Measurements from ENCODE around the gene CDH12.
A peak's percentile ranks its signal among the peaks of the same experiment; 100 is the strongest.
"Not testable (repeated sequence)": the region's sequence is repeated elsewhere in the genome, so short reads cannot be mapped to it uniquely, and the experiment has no call there.

Gene CDH12

DNA sequence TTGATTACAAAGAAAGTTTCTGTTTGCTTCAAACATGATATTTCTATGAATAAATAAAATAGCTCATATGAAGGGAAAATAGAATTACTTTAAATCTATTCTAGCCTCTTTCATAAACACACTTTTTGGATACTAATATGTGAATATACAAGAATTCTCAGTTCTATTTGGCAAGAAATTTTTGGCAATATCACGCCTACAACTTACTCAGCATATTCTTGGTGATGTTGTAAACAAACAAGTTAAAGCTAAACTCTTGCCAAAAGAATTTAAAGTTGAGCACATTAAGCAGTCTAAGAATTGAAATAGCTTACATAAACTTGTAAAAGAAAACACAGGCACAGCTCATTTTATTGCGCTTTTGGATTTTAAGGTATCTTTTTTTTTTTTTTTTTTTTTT lies 209.8 kb downstream of the CDH12 start:
- DNase-seq, result no peak

- no peak for DNase-seq
Observed at GRCh38 chr5:22631683-22632082, 221.5 kb downstream of the CDH12 start.

DNA sequence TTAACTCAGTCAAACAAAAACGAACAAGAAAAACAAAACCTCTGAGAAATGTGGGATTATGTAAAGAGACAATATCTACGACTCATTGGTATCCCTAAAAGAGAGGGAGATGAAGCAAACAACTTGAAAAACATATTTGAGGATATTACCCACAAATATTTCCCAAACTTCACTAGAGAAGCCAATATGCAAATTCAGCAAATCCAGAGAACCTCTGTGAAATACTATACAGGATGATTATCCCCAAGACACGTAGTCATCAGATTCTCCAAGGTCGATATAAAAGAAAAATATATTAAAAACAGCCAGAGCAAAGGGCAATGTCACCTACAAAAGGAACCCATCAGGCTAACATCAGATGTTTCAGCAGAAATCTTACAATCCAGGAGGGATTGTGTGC lies 226.1 kb downstream of the CDH12 start:
- DNase-seq, result no peak

DNA sequence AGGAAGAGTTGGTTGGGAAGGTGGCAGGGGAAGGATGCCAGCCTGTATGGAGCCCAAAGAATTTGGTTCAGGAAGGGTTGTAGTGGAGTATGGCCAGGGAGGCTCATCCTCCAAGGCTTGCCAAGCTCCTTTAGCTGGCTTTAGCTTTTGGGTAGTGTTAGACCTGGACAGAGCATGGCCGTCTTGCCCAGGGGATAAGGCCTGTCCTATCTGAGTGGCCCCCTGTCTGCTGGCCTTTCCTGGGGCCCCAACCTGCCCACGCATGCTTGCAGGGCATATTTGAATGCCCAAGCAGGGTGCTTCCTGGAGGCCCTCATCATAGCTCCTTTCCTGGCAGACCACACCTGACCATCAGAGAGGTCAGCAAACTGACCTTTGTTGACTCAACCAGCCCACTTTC lies 227.7 kb downstream of the CDH12 start:
- DNase-seq, result no peak

GRCh38 chr5:22621084-22621483 lies 232.1 kb downstream of the CDH12 start:
- no peak for DNase-seq

DNA sequence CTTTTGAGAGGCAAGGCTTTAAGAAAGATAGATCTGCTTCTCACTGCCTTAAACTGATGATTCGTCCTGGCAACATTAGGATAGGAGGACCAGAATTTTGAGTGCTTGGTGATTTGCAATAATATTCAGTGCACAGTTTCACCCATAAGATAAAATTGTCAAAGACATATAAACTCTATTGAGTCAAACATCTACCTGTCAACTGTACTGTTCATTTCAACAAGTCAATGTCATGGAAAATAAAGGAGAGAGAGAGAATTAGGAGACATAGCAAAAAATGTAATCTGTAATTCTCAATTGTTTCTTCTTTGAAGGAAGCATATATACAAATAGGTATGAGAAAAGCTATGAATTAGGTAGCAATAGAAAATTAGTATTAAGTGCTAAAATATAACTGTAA lies 237.2 kb downstream of the CDH12 start:
- no peak for DNase-seq

- DNase-seq, result no peak
Observed at GRCh38 chr5:22614486-22615094, 238.6 kb downstream of the CDH12 start.

GRCh38 chr5:22612928-22613327 lies 240.2 kb downstream of the CDH12 start:
- DNase-seq, result no peak

- no peak for DNase-seq
Observed at GRCh38 chr5:22611327-22611726, 241.8 kb downstream of the CDH12 start.

DNA sequence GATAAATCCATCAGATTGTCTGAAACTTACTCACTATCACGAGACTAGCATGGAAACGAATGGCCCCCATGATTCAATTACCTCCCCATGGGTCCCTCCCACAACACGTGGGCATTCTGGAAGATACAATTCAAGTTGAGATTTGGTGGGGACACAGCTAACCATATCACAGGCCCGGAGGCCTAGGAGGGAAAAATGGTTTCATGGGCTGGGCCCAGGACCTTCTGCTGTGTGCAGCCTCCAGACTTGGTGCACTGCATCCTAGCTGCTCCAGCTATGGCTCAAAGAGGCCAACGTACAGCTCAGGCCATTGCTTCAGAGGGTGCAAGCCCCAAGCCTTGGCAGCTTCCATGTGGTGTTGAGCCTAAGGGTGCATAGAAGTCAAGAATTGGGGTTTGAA lies 245.6 kb downstream of the CDH12 start:
- DNase-seq, result not testable (repeated sequence)

DNA sequence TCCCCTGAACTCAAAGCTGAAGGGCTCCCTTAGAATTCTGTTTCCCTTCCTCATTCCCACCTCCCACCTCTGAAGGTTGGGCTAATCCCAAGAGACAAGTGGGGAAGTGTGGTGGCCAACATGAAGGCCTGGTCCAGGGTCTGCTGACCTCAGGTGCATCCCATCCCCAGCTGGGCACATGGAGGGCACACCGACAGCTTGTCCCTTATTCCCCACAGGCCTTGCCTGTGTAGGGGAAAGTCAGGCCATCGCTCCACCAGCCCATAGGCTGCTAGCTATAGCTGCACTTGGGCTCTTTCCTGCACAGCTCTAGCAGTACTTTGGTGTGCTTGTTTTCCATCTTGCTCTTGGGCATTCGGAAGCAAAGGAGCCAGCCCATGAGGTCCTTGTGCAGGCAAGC lies 247.7 kb downstream of the CDH12 start:
- no peak for DNase-seq

- DNase-seq, result no peak
Observed at GRCh38 chr5:22604711-22605110, 248.4 kb downstream of the CDH12 start.

- no peak for DNase-seq
Observed at GRCh38 chr5:22598796-22599195, 254.3 kb downstream of the CDH12 start.

- no peak for DNase-seq
Observed at GRCh38 chr5:22596404-22596970, 256.7 kb downstream of the CDH12 start.

DNA sequence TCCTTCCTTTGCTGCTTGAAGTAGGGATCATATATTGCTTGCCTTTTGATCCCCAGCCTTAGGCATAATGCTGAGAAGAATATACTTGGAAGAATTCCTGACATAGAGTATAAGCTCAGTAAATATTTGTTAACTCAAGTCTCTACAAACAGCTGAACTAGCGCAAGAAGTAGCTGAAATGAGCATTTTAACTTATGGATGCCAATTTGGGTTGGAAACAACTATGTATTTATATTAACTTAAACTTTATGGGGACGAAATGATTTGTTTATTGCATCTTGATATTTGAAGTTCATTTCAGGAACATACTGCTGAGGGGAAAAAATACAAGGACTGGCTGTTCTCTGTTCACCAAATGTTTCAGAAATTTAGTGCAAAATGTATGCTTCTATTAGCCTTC lies 258.7 kb downstream of the CDH12 start:
- no peak for DNase-seq

DNA sequence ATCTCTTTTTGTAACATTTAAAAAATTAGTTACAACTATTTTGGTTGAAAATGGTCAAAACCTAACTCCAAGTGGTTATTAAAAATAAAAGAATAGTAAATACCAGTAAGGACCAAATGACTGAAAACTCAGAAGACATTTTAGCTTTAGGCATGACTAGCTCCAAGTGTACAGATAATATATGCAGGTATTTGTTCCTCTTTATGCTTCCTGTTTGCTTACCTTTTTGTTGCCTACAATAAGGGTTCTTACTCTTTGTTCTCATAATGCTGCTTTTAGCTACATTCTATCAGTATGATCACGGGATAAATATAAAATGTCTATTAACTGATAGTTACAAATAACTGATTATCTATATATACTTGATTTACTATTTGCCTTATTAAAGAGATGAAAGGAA lies 259.6 kb downstream of the CDH12 start:
- no peak for DNase-seq

DNA sequence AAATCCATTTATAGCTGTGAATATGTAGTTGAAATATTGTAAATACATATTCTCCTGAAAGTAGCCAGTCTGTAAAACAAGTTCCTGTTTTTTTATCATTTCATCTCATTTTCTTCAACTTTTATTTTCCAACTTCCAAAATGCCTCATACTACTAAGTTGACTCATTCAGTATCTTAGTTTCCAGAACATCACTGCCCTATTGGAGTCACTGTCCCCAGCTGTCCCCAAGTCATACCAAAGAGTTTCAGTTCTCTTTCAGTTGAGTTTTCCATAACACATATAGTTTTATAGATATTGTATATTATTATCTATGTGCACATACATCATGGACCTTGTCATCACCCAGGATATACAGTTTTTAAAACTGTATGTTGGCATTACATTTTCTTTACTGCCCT lies 261.7 kb downstream of the CDH12 start:
- no peak for DNase-seq

DNA sequence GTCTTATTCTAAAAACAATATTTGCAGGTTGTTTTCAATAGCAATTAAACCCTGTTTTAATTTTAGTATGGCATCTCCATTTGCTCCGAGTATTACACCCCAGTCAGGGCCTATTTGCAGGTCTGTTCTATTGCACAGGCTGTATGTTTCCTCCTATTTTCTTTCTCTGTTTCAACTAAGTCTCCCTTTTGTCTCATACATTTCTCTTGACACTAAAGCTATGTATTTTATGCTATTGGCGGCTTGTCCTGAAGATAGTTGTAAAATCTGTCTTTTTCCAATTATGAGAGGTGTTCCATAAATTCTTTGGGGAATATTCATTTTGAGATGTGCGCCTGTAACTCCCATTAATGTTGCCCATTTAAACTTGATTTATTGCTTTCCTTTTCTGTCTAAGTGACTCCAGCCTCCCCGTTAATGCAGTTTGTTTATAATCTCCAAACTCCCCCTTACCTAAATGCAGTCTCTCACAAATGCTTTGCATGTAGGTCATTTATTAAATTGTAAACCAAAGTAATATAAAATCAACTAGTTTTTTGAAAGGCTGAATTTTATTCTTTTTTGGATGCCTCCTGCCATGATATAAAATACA lies 262.4 kb downstream of the CDH12 start:
- no peak for DNase-seq

DNA sequence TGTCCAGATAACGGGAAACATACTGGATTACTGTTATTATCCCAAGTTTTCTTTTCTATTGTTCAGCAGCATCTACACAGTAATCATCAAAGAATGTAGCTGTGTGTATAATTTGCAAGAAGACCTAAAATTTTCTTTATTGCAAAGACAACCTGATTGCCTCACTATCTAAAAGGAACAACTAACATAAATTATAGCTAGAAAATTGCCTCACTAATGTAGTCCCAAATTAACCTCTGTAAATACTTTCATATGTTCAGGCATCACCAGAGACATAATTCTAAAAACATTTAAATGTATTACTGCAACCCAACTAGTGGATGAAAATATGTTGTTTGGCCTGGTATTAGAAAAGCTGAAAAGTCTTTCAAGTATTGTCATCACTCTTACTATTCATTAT lies 275.4 kb downstream of the CDH12 start:
- DNase-seq, result peak in 1 of 2 experiments; percentile 14

DNA sequence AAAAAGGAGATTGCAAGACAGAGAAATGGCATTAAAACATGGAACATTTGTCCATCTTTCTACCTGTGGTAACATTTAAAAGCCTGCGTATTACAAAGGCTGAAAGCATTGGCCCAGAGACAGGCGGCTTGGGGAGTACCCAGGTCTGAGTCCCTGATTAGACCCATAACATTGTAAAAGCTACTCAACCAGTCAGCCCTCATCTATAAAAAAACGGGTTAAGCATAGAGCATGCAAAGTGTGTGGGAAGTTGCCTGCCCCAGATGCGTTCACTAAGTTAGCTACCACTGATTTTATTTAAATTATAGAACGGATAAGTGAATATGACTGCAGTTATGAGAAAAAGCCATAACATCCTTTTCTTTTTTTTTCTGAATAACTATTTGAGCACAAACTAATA lies 276.1 kb downstream of the CDH12 start:
- no peak for DNase-seq

DNA sequence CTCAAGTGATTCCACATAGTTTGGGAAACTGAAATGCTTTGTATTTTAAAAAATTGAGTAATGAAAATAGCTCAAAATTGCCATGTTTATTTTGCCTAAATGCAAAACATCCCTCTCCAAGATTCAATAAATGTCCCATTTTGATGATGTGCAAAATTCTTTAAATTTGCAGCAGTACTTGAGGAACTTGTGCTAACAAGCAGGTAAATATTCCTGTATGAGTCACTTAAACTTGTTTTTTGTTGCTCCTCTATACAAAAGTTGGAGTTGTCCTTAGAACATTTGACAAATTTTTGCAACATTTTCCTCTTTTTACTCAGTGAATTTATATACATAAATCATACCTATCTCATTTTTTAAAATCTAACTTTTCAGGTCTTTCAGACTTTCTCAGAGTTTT lies 280.2 kb downstream of the CDH12 start:
- no peak for DNase-seq

GRCh38 chr5:22567983-22568382 lies 285.2 kb downstream of the CDH12 start:
- DNase-seq, result no peak

GRCh38 chr5:22560147-22560546 lies 293.0 kb downstream of the CDH12 start:
- no peak for DNase-seq

DNA sequence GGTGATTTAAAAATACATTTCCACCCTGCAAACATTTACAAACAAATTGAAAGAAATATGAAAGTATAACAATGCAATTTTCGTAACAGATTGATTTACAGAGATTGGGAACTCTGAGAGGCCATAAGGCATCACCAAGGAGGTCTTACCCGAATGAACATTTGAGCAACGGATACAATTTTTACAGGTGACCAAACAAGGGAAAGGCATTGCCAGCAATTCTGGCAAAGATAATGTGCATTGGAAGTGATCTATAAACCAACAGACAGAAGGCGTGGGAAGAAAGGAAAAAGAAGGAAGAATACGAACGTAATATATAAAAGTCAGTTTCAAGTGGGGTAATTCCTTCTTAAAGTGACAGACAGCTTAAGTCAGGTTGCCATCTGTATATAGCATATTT lies 295.9 kb downstream of the CDH12 start:
- no peak for DNase-seq

- no peak for DNase-seq
Observed at GRCh38 chr5:22554475-22554874, 298.7 kb downstream of the CDH12 start.

Data from NCI-H1930 (cell line).